HG03575 (cell line): ENCODE data around the gene DUSP19.
A peak's percentile ranks its signal among the peaks of the same experiment; 100 is the strongest.

Experiments
- ATAC-seq: cut with Tn5 transposase; IDR thresholded peaks from one replicate; pipeline ENCODE4 v1.9.1; 2021; ENCODE audit not compliant: unreplicated experiment, insufficient number of reproducible peaks, low FRiP score; ENCODE audit errors: extremely low read depth

DUSP19 gene

GRCh38 chr2:183060571-183061231 is 17.8 kb upstream of the DUSP19 start:
- ATAC-seq = no peak

GRCh38 chr2:183063083-183063482 is 15.5 kb upstream of the DUSP19 start:
- ATAC-seq = peak; percentile 76

- ATAC-seq = no peak
These were observed 10.0 kb upstream of the DUSP19 start for GRCh38 chr2:183068561-183068960.

- no peak for ATAC-seq
These were observed 9.4 kb upstream of the DUSP19 start for GRCh38 chr2:183069174-183069573.

GRCh38 chr2:183070942-183071844 is 7.4 kb upstream of the DUSP19 start:
- no peak for ATAC-seq

- no peak for ATAC-seq
These were observed 6.4 kb upstream of the DUSP19 start for GRCh38 chr2:183072177-183072576.

- ATAC-seq = no peak
These were observed 434 bp upstream of the DUSP19 start for GRCh38 chr2:183078163-183078463.

GRCh38 chr2:183079139-183079775 is 710 bp downstream of the DUSP19 start:
- ATAC-seq = peak; percentile 11

GRCh38 chr2:183081911-183082310 is 3.4 kb downstream of the DUSP19 start:
- no peak for ATAC-seq

- no peak for ATAC-seq
These were observed 9.5 kb downstream of the DUSP19 start for GRCh38 chr2:183088061-183088460.

GRCh38 chr2:183089192-183089851 is 10.8 kb downstream of the DUSP19 start:
- ATAC-seq = no peak

GRCh38 chr2:183091318-183091953 is 12.9 kb downstream of the DUSP19 start:
- no peak for ATAC-seq

GRCh38 chr2:183091954-183092345 is 13.4 kb downstream of the DUSP19 start:
- ATAC-seq = no peak

GRCh38 chr2:183093857-183094657 is 15.5 kb downstream of the DUSP19 start:
- ATAC-seq = peak; percentile 62

GRCh38 chr2:183105402-183106134 is 27.0 kb downstream of the DUSP19 start:
- ATAC-seq = no peak

- no peak for ATAC-seq
These were observed 34.0 kb downstream of the DUSP19 start for GRCh38 chr2:183112577-183112976.

- ATAC-seq = no peak
These were observed 35.1 kb downstream of the DUSP19 start for GRCh38 chr2:183113630-183114029.

- no peak for ATAC-seq
These were observed 38.7 kb downstream of the DUSP19 start for GRCh38 chr2:183117226-183117625.
